GM19193 (cell line): Measurements from ENCODE around the gene DMC1.

ENCODE experiments used
- POLR2A ChIP-seq: IDR thresholded peaks from 4 replicates; pipeline ENCODE4 v1.6.1; 2011; ENCODE audit not compliant: insufficient read depth, insufficient read length; ENCODE audit errors: extremely low read depth

DMC1 gene

GRCh38 chr22:38569972-38570778 is at the start of gene DMC1:
DMC1 (minus strand) TSS chr22:38570183; CDS start chr22:38568256, 1,927 bp downstream.
- TF ChIP-seq POLR2A, result peak; percentile 65

- no peak for TF ChIP-seq POLR2A
Measured at GRCh38 chr22:38618682-38619081, 48.7 kb upstream of the DMC1 start.

GRCh38 chr22:38618258-38618657 is 48.3 kb upstream of the DMC1 start:
- TF ChIP-seq POLR2A, result no peak

- TF ChIP-seq POLR2A, result no peak
Measured at GRCh38 chr22:38614332-38615063, 44.5 kb upstream of the DMC1 start.

GRCh38 chr22:38613588-38613987 is 43.6 kb upstream of the DMC1 start:
- no peak for TF ChIP-seq POLR2A

GRCh38 chr22:38612217-38613006 is 42.4 kb upstream of the DMC1 start:
- no peak for TF ChIP-seq POLR2A

- no peak for TF ChIP-seq POLR2A
Measured at GRCh38 chr22:38611559-38611958, 41.6 kb upstream of the DMC1 start.

- no peak for TF ChIP-seq POLR2A
Measured at GRCh38 chr22:38610234-38610633, 40.3 kb upstream of the DMC1 start.

GRCh38 chr22:38608992-38609750 is 39.2 kb upstream of the DMC1 start:
- no peak for TF ChIP-seq POLR2A

- TF ChIP-seq POLR2A, result no peak
Measured at GRCh38 chr22:38607680-38608079, 37.7 kb upstream of the DMC1 start.

- no peak for TF ChIP-seq POLR2A
Measured at GRCh38 chr22:38602166-38602565, 32.2 kb upstream of the DMC1 start.

- TF ChIP-seq POLR2A, result no peak
Measured at GRCh38 chr22:38601221-38601764, 31.3 kb upstream of the DMC1 start.

GRCh38 chr22:38599466-38599865 is 29.5 kb upstream of the DMC1 start:
- no peak for TF ChIP-seq POLR2A

- no peak for TF ChIP-seq POLR2A
Measured at GRCh38 chr22:38578505-38578904, 8.5 kb upstream of the DMC1 start.

- TF ChIP-seq POLR2A, result no peak
Measured at GRCh38 chr22:38572065-38572464, 2.1 kb upstream of the DMC1 start.

GRCh38 chr22:38570779-38571364 is 889 bp upstream of the DMC1 start:
- no peak for TF ChIP-seq POLR2A
